ENCODE results near the gene SLX4IP. TPM values are rescaled to one million over a fixed set of nuclear protein-coding genes. Genes with fewer than 3 reads are reported as not detected.
"Not testable (repeated sequence)": the region's sequence is repeated elsewhere in the genome, so short reads cannot be mapped to it uniquely, and the experiment has no call there.

The SLX4IP gene
- total RNA-seq, 1 donor from 2014 or later = 2.2 TPM

- intact Hi-C loops (cut with micrococcal nuclease) = no loop called here
- ATAC-seq = no peak
- no peak for DNase-seq
Observed at GRCh38 chr20:10579942-10580341, 144.8 kb downstream of the SLX4IP start.

DNA sequence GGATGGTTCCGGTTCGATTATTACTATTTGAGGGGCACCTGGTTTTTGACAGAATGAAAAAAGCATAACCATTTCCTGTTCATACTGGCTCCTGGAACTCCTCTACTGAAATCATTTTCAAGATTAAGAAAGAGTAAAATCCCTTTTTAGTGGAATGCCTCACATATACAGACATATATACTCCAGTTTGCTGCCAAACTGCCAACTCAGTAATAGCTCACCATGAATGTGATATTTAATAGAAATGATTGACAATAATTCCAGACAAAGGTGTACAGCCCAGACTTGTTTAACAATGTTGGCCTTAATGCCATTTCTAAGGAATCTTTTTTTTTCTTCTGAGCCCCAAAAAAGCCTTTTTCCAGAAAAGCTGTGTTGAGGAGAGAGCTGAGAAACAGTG lies 145.6 kb downstream of the SLX4IP start:
- no peak for DNase-seq
- intact Hi-C loops (cut with micrococcal nuclease) = no loop called here
- no peak for ATAC-seq

DNA sequence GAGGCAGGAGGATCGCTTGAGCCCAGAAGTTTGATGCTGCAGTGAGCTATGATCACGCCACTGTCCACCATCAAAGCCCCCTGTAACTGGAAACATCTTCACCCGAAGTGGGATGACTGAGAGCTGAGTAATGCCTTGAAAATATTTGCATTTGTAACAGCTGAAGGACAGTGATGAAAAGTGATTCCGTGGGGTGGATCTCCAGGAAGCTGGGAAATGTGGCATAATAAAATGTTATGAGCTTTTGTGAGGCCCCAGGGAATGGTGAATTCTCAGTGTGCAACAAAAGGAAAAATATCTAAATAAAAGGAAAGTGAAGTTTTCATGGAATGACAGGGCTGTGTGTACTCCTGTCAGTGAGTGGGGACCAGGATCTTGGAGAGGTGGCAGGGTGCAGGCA lies 146.7 kb downstream of the SLX4IP start:
- no peak for ATAC-seq
- intact Hi-C loops (cut with micrococcal nuclease) = no loop called here

GRCh38 chr20:10584371-10584770 lies 149.3 kb downstream of the SLX4IP start:
- no peak for DNase-seq
- intact Hi-C loops (cut with micrococcal nuclease) = no loop called here

More for the DNA sequence above, 146.7 kb downstream of the SLX4IP start:
- DNase-seq = no peak

GRCh38 chr20:10585308-10585707 lies 150.2 kb downstream of the SLX4IP start:
- DNase-seq (no peak), ATAC-seq (no peak)
- intact Hi-C loops (cut with micrococcal nuclease) = no loop called here

More at GRCh38 chr20:10584371-10584770, 149.3 kb downstream of the SLX4IP start:
- ATAC-seq = no peak

DNA sequence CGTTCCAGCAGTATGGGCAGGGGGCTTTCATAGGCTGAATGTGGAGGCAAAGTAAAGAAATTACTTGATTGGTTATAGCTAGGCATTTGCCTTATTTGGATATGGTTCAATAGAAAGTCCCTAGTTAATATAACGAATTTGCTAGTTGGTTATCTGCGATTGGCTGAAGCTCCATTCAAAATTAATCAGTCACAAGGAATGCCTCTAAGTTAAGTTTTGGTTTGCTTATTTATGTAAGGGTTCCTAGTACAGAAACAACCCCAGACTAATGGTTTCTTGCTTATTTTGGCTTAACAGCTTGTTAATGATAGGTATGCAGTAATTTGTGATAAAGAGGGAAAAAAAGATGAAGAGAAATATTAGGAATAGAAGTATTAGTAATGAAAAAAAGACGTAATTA lies 151.2 kb downstream of the SLX4IP start:
- intact Hi-C loops (cut with micrococcal nuclease) = no loop called here
- no peak for ATAC-seq
- DNase-seq = no peak

DNA sequence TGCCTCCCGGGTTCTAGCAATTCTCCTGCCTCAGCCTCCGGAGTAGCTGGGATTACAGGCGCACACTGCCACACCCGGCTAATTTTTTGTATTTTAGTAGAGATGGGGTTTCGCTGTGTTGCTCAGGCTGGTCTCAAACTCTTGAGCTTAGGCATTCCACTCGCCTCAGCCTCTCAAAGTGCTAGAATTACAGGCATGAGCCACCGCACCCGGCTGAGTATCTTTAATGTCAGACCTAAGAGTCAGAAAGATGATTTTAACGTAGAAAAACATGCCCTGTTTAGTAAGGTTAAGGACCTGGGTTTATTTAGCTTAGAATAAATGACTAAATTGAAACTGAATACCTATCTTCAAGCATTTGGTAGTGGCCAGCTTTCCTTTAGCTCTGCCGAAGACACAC lies 155.3 kb downstream of the SLX4IP start:
- intact Hi-C loops (cut with micrococcal nuclease); DNase-seq; ATAC-seq: not testable (repeated sequence)

GRCh38 chr20:10590950-10591671 lies 156.0 kb downstream of the SLX4IP start:
- no peak for ATAC-seq
- no peak for DNase-seq
- intact Hi-C loops (cut with micrococcal nuclease) = no loop called here

GRCh38 chr20:10591946-10592521 lies 156.9 kb downstream of the SLX4IP start:
- ATAC-seq (peak; percentile 77), DNase-seq (no peak)
- intact Hi-C loops (cut with micrococcal nuclease) = no loop called here

DNA sequence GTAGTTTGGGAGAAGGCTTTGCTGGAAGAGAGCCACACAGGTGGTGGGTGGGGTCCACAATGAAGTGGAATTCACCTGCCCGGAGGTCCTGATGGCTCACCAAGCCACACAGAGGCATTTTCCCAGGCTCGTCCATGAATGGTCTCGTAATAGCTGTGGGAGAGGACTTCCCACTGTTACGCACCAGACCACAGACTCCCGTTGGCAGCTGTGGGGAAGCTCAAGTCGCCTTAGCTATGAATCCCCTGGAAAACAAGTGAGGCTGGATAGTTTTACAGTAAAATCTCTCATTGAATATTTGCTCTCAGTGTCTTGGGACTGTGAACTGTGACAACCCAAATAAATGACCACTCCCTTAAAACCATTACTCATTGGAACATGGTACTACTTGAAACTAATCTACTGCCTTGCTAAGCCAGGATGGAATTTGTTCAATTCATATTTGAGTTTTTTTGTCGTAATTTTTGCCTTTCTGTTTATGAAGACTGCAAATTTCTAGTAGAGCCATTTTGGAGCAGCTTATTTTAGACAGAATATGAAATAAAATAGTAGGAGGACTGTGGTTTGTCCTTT lies 159.3 kb downstream of the SLX4IP start:
- intact Hi-C loops (cut with micrococcal nuclease) = no loop called here
- no peak for ATAC-seq

GRCh38 chr20:10595266-10595665 lies 160.2 kb downstream of the SLX4IP start:
- intact Hi-C loops (cut with micrococcal nuclease) = no loop called here

More for the DNA sequence above, 159.3 kb downstream of the SLX4IP start:
- no peak for DNase-seq

GRCh38 chr20:10595985-10596384 lies 160.9 kb downstream of the SLX4IP start:
- intact Hi-C loops (cut with micrococcal nuclease) = no loop called here
- no peak for ATAC-seq
- DNase-seq = no peak

More at GRCh38 chr20:10595266-10595665, 160.2 kb downstream of the SLX4IP start:
- DNase-seq (no peak), ATAC-seq (no peak)

DNA sequence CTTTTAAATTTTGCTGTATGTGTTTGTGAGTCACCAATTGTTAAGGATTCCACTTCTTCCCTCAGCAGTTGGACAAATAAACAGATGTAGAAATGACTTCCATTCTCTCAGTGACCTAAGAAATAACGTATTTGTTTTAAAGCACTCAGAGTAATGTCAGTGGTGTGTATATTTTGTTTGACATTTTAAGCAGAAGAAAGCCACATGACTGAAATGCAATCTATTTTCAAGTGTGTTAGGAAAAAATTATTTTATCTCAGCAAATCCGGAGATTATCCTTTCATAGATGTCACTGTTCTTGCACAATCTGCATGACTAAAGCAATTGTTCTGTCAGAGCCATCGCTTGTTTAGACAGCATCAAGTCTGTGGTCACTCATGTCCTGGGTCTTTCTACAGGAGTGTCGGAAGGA lies 161.6 kb downstream of the SLX4IP start:
- ATAC-seq (peak; percentile 57), DNase-seq (no peak)
- intact Hi-C loops (cut with micrococcal nuclease) = no loop called here

DNA sequence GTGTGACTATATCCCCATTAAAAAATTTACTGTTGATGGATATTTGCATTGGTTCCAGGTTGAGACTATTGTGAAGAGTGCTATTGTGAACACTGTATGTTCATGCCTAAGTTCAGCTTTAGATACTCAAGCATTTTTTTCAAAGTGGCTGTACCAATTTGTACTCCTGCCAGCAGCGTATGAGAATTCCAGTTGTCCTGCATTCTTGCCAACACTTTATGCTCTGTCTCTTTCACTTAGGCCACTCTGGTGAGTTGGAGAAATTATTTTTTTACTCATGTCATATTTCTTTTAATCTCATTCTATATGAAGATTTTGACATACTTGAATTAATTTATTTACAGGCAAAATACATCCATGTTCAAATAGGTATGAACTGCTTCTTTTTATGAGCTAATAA lies 162.5 kb downstream of the SLX4IP start:
- DNase-seq (no peak), ATAC-seq (no peak)
- intact Hi-C loops (cut with micrococcal nuclease) = no loop called here

GRCh38 chr20:10602221-10602871 lies 167.2 kb downstream of the SLX4IP start:
- intact Hi-C loops (cut with micrococcal nuclease) = no loop called here
- ATAC-seq = no peak
- no peak for DNase-seq

DNA sequence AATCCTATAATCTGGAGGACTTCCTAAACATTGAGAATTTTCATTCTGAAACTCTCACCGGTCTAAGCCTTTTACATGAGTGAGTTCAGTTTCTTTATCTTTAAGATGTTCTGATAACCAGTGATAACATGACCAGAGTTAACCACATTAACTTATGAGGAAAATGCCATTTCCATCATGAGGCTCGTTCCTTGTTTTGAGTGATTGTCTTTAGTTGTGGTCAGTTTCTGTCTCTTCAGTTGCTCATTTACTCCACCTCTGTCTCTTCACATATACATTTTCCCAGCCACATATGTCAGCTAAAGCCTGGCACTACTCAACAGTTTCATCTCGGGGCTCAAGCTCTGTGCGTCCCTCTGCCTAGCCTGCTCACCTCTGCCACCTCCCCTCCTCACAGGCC lies 168.3 kb downstream of the SLX4IP start:
- ATAC-seq (no peak), DNase-seq (no peak)
- intact Hi-C loops (cut with micrococcal nuclease) = no loop called here

DNA sequence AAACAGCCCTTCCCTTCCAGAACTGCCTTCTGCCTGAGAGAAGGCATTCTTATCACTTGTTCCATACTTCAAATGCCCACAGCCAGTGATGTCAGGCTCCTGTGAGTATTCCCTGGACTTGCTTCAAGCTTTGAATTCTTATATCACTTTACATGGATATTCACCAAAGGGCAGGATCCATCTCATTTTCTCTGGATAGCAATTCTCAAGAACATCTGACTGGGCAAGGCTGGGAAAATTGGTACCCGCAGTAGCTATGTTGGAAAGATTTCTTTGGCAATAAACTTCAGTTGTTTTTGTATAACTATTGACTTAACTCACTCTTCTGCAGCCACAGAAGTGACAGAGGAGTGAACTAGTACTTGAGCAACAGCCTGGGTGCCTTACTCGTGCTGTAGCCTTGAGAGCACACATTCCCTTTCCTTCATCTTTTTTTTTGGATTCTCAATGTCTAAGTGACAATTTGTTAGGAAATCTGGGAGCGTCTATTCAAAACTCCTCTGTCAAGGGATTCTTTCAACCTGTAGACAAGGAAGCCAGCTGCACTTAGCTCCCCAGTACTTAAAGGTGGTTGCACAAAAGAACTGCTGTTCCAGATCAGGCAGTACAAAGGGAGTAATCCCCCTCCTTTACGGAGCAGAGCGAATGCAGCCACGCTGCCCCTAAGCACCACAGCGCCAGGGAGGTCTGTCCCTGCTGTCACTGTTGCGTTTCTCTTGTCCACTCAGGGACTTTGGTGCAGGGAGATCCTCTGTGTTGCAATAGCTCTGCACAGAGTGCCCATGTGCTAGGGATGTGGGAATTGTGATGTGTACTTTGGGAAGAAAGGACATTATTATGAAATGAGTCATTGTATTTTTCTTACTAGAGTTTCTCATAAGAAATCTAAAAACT lies 169.1 kb downstream of the SLX4IP start:
- intact Hi-C loops (cut with micrococcal nuclease) = no loop called here
- peak; percentile 92 for ATAC-seq
- peak; percentile 67 for DNase-seq

GRCh38 chr20:10604865-10605440 lies 169.8 kb downstream of the SLX4IP start:
- ATAC-seq = peak; percentile 65
- intact Hi-C loops (cut with micrococcal nuclease) = no loop called here
- no peak for DNase-seq

Data from left ventricle myocardium superior (tissue), 1 donor.